Hematopoietic multipotent progenitor cell treated with erythropoietin and hydrocortisone succinate and interleukin-3 and kit ligand, for 15 days (in vitro differentiated cells): ENCODE measurements around the gene OVCH2.
"Not testable (repeated sequence)": the region's sequence is repeated elsewhere in the genome, so short reads cannot be mapped to it uniquely, and the experiment has no call there.

Source experiments
- DNase-seq: peaks from one replicate; pipeline ENCODE4 v3.0.0-alpha.2; 2015; ENCODE audit warnings: low spot score

OVCH2 gene

DNA sequence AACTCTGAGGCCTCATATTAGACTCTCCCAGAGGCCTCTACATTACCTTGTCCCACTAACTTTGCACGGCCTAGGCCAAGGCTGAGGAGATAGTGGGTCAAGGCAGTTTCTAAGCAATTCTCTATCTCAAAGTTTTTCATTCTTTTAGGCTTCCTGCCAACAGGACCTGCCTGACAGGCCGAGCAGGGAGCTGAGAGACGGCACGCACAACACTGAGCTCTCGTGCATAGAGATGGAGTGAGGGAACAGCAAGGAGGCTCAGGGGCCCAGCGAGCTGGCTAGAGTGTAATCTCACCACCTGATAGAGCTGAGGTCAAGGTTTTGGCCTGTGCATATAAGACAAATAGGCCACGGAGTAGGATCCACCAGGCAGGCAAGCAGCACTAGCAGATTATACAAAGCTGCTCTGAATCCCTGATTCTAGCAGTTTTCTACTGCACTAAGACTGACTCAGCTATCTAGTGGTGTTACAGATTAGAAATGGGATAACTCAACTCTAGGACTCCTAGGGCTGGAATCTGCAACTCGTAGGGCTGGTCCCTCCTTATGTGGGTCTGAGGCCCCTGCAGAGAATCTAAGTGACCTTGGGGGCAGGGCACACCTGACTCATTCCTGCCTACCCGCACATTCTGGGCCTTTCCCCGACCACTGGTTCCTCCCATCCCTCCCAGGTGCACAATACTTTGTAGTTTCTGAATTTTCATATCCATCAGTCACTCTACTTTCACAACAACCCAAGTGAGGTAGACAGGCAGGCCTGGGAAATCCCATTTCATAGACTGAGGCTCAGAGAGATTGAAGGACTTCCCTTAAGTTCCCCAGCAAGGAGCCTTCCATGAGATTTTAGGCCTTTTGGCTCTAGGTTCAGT is 34.7 kb downstream of the OVCH2 start:
- DNase-seq: no peak

DNA sequence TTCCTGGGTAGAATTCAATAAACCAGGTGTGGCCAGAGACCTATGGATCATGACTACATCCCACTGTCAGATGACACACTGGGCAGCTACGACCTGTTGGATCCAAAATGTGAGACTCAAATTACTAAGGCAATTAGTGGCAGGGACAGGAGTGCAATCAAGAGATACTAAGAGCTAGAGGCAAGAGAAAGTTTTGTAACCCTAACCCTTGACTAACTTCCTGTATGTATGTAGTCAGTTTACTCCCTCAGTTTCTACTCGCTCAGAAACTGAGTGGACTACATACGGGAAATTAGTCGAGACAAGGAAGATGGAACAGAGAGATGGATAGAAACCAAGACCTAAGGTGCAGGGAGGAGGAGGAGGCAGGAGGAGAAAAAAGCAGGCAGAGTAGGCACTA is 35.6 kb downstream of the OVCH2 start:
- no peak for DNase-seq

DNA sequence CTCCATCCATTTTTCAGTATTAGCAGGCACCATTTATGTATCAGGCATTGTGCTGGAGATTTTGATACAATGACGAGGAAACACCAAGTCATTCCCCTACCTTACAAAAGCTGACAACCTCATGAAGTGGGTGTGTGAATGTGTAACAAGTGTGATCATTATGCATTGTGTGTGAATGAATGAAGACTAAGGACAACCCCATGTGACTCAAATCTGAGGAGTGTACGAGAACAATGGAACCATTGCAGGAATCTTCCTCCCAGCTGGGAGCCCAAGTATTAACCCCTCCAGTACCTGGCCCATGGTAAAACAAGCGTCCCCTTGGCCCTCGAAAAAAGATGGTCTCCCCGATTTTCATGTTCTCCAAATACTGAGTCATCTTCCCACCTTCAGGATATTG is 37.4 kb downstream of the OVCH2 start:
- DNase-seq: no peak

DNA sequence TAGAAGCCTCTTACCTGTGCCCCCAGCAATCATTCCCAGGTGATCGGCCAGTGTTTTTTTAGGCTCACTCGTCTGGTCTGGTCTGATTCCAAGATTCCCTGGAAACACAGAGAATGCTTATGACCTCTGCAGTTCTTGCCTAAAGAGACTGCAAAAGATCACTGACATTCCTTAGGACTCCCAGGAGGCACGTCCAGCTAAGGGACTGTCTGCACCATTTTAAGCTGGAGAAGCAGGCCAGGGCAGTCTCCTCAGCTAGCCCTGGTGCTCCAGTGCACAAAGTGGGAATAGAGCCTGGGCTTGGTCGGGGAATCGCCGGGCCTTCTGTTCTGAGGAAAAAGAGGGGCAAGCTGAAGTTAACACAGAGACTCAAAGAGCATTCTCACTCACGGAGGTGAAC is 37.8 kb downstream of the OVCH2 start:
- no peak for DNase-seq

DNA sequence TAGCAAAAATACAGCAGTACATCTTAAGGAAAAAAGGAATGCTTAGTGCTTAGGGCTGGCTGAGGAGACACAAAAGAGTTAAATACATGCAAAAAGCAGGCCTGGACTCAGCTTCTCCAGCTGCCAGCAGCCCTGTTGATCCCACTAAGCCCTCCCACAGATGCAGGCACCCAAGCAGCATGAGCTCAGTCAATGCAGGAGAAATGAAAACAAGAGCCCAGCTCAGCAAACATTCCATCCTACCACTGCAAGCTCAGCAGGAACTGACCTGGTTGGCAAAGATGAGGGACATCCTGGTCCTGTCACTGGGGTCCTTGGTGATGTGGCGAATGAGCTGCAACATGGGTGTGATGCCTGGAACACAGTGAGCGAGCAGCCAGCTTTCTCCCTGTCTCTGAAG is 38.8 kb downstream of the OVCH2 start:
- DNase-seq: no peak

DNA sequence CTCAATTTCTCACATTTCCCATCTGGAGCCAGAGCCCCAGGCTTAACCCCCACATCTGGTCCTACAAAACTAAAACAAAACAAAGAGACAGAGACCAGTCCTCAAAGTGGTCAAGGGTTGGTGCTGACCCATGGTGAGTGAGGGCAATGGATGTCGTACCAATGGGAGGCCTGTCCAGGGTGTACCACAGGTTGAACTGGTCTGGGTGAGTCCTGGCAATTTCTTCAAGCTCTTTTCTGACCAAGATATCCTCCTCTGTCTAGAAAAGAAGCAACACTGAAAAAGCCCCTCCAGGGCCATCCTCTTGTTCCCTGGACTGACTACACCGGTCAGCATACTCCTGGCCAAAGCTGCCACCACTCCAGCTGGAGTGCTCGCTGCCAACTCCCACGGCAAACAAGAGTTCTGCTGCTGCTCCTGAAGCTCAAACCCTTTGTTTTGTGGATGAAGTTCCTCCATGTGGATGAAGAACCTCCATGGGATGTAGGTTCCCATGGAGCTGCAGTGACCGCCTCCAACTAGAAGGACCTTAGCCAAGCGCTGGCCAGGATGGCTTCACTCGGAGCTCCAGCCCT is 39.9 kb downstream of the OVCH2 start:
- DNase-seq: no peak

DNA sequence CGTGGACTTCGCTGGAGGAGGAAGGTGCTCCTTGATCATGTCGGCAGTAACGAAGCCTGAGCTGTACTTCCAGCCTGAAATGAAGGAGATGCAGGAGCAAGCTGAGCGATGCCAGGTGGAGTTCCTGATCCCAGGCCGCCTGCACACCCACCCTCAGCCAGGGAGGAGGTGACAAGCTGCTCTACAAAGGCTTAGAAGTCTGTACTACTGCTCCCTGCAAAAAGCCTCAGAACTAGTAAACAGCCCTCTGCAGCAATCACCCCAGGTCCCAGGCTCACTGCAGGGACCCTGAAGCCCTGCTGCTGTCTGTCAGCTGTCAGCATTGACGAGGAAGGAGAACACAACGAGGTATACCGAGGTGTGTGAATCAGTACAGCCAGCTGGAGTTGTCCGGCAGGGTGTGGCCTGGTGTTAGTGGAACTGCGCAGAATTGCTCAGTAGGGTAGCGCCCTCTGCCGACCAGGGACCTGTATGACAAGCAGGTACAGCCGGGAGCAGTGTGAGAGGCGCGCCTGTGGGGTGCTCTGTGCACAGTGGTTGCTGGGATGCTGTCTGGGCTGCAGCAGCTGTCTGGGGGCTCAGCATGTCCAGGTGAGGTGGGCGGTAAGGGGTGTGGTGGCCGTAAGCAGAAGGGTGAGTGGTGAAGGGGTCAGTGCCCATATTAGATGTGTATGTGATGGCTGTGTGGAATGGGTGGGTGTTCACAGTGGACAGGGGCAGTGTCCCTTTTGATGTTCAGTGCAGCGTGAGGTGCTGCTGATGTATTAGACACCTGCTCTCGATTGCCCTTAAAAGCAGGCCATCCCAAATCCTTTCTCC is 40.6 kb downstream of the OVCH2 start:
- DNase-seq: peak; percentile 56

DNA sequence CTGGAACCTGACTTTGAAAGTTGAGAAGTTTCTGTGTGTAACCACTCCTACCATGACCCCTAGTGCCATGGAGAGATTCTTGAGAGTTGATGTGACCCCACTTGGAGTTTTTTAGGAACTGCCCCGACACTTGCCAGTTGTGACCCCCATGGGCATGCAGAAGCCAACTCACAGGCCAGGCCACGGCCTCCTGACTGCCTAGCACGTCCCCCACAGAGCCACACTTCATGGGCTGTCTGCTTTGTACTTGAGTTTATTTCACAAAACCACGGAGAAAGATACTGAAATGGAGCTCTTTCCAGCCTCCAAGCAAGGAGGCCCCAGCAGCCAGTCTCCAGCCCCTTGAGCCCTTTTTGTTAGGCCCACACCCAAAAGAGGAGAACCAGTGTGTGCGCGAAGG is 41.4 kb downstream of the OVCH2 start:
- DNase-seq: no peak

DNA sequence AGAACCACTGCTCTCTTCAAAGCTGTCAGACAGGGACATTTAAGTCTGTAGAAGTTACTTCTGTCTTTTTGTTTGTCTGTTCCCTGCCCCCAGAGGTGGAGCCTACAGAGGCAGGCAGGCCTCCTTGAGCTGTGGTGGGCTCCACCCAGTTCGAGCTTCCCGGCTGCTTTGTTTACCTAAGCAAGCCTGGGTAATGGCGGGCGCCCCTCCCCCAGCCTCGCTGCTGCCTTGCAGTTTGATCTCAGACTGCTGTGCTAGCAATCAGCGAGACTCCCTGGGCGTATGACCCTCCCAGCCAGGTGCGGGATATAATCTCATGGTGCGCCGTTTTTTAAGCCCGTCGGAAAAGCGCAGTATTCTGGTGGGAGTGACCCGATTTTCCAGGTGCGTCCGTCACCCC is 42.7 kb downstream of the OVCH2 start:
- DNase-seq: not testable (repeated sequence)

DNA sequence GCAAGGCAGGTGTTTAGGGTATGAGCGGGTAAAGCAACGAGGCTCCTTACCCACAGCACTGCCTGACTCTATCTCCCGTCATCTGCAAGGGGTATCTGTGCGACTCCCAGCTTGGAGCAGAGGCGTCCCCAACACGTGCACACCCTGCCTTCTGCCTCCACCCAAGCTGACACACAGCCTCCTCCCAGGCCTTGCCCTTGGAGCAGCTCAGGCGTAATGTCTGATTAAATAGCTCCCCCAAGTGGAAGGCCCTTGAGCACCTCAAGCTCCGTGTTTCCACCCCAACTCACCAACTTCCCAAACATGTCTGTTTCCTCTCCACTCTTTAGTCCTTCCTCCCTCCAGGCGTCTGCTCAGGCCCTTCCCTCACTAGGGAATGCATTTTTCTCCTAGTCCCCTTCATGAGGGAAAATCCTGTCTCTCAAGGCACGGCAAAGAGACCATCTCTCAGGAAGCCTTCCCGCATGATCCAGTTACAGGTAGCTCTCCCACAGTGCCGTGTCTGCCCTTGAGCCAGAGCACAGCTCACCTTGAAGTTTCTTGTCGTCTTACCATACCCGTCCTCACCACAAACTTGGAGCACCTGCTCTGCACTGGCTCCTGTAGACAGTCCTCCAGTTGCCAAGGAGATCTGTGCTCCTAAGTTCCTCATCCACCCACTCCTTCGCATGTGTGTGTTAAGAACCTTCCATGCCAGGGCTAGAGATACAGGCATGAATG is 48.8 kb downstream of the OVCH2 start:
- DNase-seq: peak; percentile 4

DNA sequence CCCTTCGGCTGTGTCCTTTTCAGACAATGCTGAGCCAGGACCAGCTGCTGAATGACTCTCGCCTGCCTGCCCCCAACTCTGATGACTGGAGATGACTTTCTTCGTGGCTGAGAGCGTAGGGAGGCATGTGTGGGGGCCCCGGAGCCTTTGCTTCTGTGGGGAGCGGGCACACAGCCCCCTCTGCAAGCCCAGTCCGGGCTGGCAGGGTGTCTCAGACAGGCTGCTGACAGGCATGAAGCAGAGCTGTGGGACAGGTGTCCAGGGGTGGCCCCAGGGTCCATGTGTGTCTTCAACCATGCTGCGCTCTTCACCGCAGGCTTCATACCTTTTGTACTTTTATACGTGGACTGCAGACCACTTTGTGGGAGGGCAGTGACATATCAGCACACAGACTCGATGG is 49.6 kb downstream of the OVCH2 start:
- no peak for DNase-seq

DNA sequence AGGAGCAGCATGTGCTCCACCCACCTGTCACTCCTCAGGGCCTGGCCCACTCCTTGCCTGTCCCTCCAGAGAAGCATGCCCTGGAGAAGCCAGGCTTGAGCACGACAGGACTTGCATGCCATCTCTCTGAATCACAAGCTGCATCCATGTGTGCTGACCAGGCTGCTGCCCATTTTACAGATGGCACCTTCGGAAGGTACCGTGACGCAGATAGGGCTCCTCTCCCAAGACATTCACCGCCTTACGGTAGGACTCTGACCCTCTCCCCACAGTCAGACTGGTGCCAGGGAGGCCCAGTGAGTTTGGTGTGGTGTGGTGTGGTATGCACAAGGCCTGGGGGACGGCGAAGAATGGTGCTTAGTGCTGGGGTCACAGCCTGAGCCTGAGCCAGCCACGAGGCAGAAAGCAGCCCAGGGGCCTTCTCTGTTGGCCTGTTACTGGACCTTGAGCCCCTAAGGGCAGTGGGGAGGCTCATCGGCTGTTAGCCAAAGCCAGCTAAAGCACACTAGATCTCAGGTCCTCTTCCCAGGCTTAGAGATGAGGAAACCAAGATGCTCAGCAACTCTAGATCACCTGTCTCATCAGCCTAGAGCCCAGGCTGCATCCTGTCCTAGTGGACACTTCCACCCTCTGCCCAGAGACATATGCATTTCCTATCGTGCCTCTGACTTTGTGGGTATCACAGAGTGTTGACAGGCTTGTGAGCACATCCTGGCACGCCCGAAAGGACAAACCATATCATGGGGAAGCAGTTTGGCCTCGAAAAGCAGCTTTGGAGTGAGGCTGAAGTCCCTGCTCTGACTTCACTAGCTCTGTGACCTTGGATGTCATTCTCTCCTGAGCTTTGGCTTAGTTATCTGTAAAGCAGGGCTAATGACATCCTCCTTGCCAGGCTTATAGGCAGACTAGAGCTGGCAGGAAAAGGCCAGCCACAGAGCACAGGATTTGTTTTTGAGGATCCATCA is 50.7 kb downstream of the OVCH2 start:
- DNase-seq: no peak

DNA sequence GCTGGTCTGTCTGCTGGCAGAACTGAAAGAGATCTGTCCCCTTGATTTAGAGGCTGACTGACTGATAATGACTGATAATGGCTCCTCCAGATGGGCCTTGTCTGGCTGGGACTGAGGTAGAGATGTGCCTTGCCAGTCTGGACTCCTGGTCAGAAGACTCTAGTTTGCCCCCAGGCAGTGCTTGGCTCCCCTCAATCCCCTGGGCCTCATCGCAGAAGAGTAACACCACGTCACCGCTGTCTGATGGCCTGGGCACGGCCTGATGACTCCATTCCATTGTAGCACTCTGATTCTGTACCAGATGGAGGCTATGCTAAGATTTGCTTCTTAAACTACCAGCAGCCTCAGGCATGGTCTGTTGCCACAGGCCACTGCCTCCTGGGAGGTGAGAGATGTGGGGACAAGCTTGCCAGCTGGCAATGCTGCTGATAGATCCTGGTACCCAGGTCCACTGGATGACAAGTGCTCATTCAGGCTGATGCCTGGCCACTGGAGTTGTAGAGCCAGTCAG is 52.0 kb downstream of the OVCH2 start:
- no peak for DNase-seq

DNA sequence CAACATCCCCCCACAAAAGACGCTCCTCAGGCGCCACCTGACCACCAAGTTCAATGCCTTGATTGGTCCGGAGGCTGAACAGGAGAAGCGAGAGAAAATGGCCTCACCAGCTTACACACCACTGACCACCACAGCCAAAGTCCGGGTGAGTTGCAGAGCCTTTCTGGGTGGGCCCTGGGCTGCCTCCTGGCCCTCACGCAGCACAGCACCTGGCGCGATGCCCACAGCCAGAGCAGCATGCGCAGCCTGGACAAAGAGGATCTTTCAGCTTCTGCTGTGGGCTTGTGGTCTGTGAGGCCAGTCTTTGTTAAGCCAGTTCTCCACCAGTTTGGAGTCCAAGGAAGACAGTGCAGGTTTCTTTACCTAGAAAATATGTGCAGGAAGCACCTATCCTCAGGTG is 54.6 kb downstream of the OVCH2 start:
- DNase-seq: no peak

DNA sequence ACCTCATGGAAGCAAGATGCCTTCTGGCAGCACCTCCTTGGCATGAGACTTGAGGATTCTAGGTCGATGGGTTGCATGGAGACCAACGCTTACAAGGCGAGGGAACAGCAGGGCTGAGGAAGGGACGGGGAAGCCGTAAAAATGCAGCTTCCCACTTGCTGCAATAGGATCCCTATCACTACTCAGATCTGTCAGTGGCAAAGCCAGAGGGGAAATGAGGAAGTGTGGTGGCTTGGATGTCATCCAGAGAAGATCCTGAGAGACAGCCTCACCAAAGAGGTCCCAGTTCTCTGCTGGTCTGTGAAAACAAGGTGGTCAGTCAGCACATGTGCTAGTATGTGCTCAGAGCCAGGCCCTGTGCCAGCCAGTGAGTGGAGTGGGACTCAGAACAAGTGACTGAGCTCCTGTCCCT is 55.1 kb downstream of the OVCH2 start:
- DNase-seq: no peak

DNA sequence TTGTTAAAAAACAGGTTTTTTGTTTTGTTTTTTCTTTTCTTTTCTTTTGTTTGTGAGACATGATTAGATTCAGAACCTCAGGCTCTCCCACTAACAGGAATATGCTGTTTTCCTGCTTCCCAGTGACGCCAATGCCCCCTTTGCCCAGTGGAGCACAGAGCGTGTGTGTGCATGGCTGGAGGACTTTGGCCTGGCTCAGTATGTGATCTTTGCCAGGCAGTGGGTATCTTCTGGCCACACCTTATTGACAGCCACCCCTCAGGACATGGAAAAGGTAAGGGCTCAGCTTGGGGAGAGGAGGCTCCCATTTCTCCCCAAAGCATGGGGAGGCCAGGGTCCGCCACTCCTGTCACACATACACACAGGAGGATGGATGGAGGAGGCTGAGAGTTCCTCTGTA is 58.0 kb downstream of the OVCH2 start:
- no peak for DNase-seq

DNA sequence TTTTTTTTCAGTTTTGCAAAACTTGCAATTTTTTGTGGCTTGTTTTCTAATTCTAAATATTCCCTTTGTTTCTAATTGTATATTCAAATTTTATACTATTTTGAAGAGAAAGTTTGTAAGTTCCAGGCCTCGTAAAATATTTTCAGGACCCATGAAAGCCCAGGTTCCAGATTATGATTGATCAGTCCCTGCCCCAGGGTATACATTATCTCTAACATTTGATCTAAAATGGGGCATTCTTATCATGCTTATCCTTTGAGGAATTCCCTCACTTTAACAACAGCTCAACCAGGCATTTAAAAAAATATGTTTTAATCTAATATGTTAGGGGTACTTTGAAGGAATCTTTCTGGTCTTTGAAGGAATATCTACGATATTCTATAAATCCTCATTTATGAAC is 59.4 kb downstream of the OVCH2 start:
- no peak for DNase-seq

DNA sequence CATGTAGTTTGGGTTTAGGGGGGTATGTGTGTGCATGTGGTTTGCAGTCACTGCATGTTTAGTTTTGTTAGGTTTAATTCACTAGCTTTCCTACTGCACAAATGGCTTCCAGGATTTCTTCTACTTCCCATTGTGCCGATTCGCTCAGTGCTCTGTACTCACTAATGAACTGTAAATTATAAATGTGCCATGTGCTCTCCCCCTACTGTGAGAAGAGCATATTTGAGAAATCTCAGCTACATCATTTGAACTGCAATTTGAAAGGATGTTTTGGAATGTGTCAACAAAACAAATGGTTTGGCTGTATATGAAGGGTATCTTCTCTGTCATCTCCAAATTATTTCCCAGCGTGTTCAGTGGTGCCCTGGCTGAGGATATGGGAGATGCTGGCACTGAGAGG is 61.1 kb downstream of the OVCH2 start:
- no peak for DNase-seq

DNA sequence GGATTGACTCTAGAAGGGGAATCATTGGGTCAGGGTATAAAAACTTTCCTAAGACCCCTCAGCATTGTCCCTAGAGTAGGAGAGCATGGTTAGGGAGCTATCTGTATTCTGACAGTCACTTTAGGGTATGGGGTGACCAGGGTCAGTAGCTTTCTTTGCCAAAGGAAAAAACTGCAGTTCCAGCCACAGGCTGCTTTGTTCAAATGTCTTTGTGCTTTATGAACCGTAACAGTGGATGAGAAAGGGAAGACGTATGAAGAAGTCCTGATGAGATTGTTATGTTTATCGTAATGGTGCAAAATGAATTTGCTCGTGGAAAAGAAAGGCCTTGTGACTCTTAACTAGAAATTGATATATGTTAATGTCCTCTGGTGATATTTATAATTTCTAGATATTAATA is 63.0 kb downstream of the OVCH2 start:
- DNase-seq: no peak

DNA sequence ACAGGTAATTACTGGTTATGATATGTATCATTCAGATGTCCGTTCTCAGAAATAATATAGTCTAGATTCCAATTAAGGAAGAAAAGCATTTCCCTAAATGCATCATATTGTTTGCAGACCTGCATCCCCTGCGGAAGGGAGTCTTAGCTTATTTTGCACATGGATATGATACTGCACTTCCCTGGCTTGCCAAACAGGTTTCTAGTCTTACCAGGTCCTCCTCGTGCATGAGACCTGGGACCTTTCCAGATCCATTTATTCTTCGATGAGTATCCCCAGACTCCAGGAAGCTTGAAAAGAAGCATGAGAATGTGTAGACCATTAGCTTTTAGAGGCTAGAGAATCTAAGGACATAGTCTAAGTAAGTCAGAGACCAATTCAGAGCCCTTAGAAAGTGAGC is 63.5 kb downstream of the OVCH2 start:
- no peak for DNase-seq

DNA sequence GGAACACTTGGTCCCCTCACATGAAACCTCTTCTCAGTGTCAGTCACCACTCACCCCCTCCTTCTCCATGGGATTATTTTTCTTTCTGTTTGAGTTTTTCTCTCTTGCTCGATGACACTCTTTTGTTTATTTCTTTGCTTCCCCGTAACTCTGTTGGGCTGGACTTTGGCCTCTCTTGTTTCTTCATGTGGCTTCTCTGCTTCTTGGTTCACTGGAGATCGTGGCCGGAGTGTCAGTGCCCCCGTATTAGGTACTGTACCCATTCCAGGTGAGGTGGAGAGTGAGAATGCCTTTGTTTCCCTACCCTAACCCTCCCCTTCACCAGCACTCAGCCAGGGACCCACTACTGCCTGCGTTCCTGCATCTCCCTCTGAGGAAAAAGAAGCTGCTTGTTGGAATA is 65.5 kb downstream of the OVCH2 start:
- no peak for DNase-seq
